SK-N-MC (cell line): ENCODE results near the gene KCNC4.

ENCODE experiments used
- EZH2 ChIP-seq: fragments of 200-600 bp; sonication (generic); IDR thresholded peaks from one replicate; pipeline ENCODE4 v1.6.1; 2017; ENCODE audit warnings: antibody characterized with exemption
- FOXP2 ChIP-seq: optimal IDR thresholded peaks from 2 replicates; pipeline ENCODE3; 2011; ENCODE audit warnings: mild to moderate bottlenecking, moderate library complexity; ENCODE audit not compliant: insufficient read depth; ENCODE audit errors: extremely low read length, control extremely low read depth
- POLR2AphosphoS5 ChIP-seq: IDR thresholded peaks from 2 replicates; pipeline ENCODE4 v1.6.1; 2012; ENCODE audit warnings: mild to moderate bottlenecking, low read depth, low read length, borderline replicate concordance

GRCh38 chr1:110214454-110215404 is 4.6 kb downstream of the KCNC4 start:
- no peak for TF ChIP-seq POLR2AphosphoS5
- no peak for TF ChIP-seq EZH2
- no peak for TF ChIP-seq FOXP2
